ENCODE data around the gene SDCCAG8. TPM values are rescaled to one million over a fixed set of nuclear protein-coding genes. Genes with fewer than 3 reads are reported as not detected.

The SDCCAG8 gene
- total RNA-seq, 4 donors from 2014 or later, result 24.5 to 52.7 (median 31.7) TPM

GRCh38 chr1:243513726-243514491 lies 258.1 kb downstream of the SDCCAG8 start:
- no peak overlapping the region for H3K27ac ChIP-seq (replicated peaks in 1 of 4)
- DNase-seq (ENCODE audit: extremely low spot score), result no peak
- H3K4me1 ChIP-seq, result peaks cover 0 to 7% (median 2%) of the 10 kb centered on the region in 4 donors
- H3K4me3 ChIP-seq, result no peak overlapping the region
- intact Hi-C loops (cut with DNase I), result no loop called here
- TF ChIP-seq EP300 (IDR thresholded peaks at IDR 0.05) (no peak), CTCF (IDR thresholded peaks at IDR 0.05) (no peak)
- H3K36me3 ChIP-seq, result peaks cover 9 to 42% (median 19%) of the 10 kb centered on the region in 4 donors
- WGBS, result 64% methylated on average over 7 of the region's 7 CpGs
- peaks cover 0 to 8% (median 0%) of the 10 kb centered on the region in 4 donors for H3K9me3 ChIP-seq
- no peaks in the 10 kb centered on the region for H3K27me3 ChIP-seq

GRCh38 chr1:243514927-243515326 lies 259.1 kb downstream of the SDCCAG8 start:
- Histone ChIP-seq H3K4me1 (peaks cover 0 to 7% (median 2%) of the 10 kb centered on the region in 4 donors), H3K4me3 (no peak overlapping the region), H3K27me3 (no peaks in the 10 kb centered on the region), H3K27ac (replicated peaks in 1 of 4) (no peak overlapping the region), H3K9me3 (peaks cover 0 to 8% (median 0%) of the 10 kb centered on the region in 4 donors), H3K36me3 (peaks cover 9 to 34% (median 15%) of the 10 kb centered on the region in 4 donors)
- no peak for DNase-seq (ENCODE audit: extremely low spot score)
- intact Hi-C loops (cut with DNase I), result no loop called here
- TF ChIP-seq EP300 (IDR thresholded peaks at IDR 0.05), result no peak
- TF ChIP-seq POLR2A (IDR thresholded peaks at IDR 0.05; ENCODE audit: low read depth), result no peak
- no peak for TF ChIP-seq POLR2AphosphoS5 (IDR thresholded peaks at IDR 0.05)
- no peak for TF ChIP-seq CTCF (IDR thresholded peaks at IDR 0.05)
- WGBS, result 100% methylated on average over 1 of the region's 1 CpG

- H3K9me3 ChIP-seq, result peaks cover 0 to 8% (median 0%) of the 10 kb centered on the region in 4 donors
- no peak for DNase-seq (ENCODE audit: extremely low spot score)
- intact Hi-C loops (cut with DNase I), result no loop called here
- peaks cover 0 to 21% (median 0%) of the 10 kb centered on the region in 4 donors for H3K36me3 ChIP-seq
- WGBS, result 90% methylated on average over 1 of the region's 1 CpG
- peaks cover 0 to 18% (median 12%) of the 10 kb centered on the region in 4 donors for H3K4me1 ChIP-seq
- TF ChIP-seq CTCF (IDR thresholded peaks at IDR 0.05), result no peak
- no peak for TF ChIP-seq POLR2AphosphoS5 (IDR thresholded peaks at IDR 0.05)
- TF ChIP-seq EP300 (IDR thresholded peaks at IDR 0.05), result no peak
- no peak for TF ChIP-seq POLR2A (IDR thresholded peaks at IDR 0.05; ENCODE audit: low read depth)
- no peak overlapping the region for H3K27ac ChIP-seq (replicated peaks in 1 of 4)
- no peaks in the 10 kb centered on the region for H3K27me3 ChIP-seq
- no peak overlapping the region for H3K4me3 ChIP-seq
Observed at GRCh38 chr1:243520831-243521230, 265.0 kb downstream of the SDCCAG8 start.

- H3K4me3 ChIP-seq, result no peak overlapping the region
- WGBS, result 94% methylated on average over 5 of the region's 5 CpGs
- no peaks in the 10 kb centered on the region for H3K9me3 ChIP-seq
- H3K4me1 ChIP-seq, result peaks cover 0 to 18% (median 12%) of the 10 kb centered on the region in 4 donors
- TF ChIP-seq EP300 (IDR thresholded peaks at IDR 0.05) (no peak), POLR2A (IDR thresholded peaks at IDR 0.05; ENCODE audit: low read depth) (no peak), CTCF (IDR thresholded peaks at IDR 0.05) (no peak), POLR2AphosphoS5 (IDR thresholded peaks at IDR 0.05) (no peak)
- peaks cover 0 to 12% (median 0%) of the 10 kb centered on the region in 4 donors for H3K36me3 ChIP-seq
- intact Hi-C loops (cut with DNase I), result no loop called here
- H3K27me3 ChIP-seq, result no peaks in the 10 kb centered on the region
- no peak overlapping the region for H3K27ac ChIP-seq (replicated peaks in 1 of 4)
- DNase-seq (ENCODE audit: extremely low spot score), result no peak
Observed at GRCh38 chr1:243523766-243524165, 267.9 kb downstream of the SDCCAG8 start.

Data from esophagus muscularis mucosa (tissue), 4 donors.